GM13977 (cell line): ENCODE results near the gene BAG5.

Experiments used
- DNase-seq: peaks from one replicate; pipeline ENCODE4 v3.0.0; 2012; ENCODE audit warnings: low spot score
- in situ Hi-C: fragments of 300-500 bp; cut with MboI; formaldehyde crosslinking; loops from one replicate; pipeline ENCODE4 v1.12.0; 2022; ENCODE audit warnings: low sequenced_read_pairs, low pct_unique_long_range_greater_than_20kb, mixed read lengths, inconsistent platforms; ENCODE audit not compliant: unreplicated experiment
- TF ChIP-seq, protein P1 (sequence below): IDR thresholded peaks from 2 replicates; pipeline ENCODE4 v1.5.1; 2012; ENCODE audit warnings: mild to moderate bottlenecking, control low read depth; ENCODE audit not compliant: insufficient read depth; ENCODE audit errors: extremely low read depth, missing control alignments

BAG5 gene

DNA sequence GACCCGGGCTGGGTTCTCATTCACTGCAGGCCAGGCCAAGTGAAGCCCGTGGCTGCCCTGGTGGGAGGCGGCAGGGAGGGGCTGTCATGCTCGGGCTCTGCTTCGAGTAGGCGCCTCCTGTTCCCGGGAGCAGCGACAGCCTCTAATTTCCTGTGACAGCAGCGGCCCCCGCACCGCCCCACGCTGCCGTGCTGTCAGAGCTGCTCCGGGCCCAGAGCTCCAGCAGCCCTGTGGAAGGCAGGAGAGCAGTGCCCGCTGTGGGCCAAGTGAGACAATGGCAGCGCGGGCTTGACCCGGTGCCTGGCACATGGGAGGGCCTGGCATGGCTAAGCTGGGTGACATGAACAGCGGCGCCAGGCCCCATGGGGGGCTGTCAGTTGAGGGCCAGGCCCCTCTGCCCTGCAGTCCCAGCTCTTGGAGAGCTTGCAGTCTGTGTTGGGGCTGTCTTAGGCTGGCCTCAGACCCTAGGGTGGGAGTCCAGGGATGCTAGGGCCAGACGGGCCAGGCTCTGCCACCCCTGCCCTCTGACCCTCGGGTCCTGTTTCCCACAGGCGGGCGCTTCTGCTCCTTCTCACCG, 28.4 kb downstream of the BAG5 start:
- no peak for DNase-seq
- TF ChIP-seq, protein P1, sequence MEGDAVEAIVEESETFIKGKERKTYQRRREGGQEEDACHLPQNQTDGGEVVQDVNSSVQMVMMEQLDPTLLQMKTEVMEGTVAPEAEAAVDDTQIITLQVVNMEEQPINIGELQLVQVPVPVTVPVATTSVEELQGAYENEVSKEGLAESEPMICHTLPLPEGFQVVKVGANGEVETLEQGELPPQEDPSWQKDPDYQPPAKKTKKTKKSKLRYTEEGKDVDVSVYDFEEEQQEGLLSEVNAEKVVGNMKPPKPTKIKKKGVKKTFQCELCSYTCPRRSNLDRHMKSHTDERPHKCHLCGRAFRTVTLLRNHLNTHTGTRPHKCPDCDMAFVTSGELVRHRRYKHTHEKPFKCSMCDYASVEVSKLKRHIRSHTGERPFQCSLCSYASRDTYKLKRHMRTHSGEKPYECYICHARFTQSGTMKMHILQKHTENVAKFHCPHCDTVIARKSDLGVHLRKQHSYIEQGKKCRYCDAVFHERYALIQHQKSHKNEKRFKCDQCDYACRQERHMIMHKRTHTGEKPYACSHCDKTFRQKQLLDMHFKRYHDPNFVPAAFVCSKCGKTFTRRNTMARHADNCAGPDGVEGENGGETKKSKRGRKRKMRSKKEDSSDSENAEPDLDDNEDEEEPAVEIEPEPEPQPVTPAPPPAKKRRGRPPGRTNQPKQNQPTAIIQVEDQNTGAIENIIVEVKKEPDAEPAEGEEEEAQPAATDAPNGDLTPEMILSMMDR = no peak
- in situ Hi-C loops = no loop called here

DNA sequence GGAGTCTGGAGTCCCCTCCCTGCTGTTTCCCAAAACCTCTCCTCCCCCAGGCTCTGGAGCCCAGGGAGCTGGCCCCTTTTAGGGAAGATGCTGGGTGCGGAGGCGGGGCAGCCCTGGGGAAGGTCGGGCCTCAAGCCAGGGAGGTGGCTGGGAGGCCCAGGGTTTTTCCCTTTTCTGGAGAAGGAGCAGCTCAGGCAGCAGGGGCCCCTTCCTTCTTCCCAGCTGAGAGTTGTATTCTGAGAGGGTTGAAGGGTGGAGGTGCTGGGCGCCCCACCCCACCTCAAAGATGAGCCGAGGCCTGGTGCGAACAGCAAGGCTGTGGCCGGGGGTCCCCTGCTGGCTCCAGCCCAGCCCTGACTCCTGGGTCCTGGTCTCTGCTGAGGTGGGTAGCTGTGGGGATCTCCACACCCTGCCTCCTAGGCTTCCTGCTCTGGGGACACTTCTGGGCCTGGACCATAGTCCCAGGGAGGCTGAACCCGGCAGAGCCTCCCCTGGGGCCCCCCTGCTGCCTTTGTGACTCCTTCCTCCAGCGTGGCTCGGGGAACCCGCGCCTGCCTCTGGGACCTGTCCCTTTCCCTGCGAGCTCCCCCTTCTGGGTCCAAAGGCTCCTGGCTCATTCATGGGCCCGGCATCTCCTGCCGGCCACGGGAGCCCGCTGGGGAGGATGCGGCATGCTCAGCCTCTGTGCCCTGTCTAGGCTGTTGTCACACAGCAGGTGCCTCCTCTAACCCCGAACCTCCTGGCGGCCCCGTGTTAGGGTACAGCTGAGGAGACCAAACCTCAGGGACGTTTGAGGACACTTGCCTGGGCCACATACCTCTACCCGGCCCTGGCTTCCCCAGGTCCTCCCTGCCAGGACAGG, 29.1 kb downstream of the BAG5 start:
- DNase-seq = no peak
- TF ChIP-seq, protein P1 = no peak
- in situ Hi-C loops = no loop called here

DNA sequence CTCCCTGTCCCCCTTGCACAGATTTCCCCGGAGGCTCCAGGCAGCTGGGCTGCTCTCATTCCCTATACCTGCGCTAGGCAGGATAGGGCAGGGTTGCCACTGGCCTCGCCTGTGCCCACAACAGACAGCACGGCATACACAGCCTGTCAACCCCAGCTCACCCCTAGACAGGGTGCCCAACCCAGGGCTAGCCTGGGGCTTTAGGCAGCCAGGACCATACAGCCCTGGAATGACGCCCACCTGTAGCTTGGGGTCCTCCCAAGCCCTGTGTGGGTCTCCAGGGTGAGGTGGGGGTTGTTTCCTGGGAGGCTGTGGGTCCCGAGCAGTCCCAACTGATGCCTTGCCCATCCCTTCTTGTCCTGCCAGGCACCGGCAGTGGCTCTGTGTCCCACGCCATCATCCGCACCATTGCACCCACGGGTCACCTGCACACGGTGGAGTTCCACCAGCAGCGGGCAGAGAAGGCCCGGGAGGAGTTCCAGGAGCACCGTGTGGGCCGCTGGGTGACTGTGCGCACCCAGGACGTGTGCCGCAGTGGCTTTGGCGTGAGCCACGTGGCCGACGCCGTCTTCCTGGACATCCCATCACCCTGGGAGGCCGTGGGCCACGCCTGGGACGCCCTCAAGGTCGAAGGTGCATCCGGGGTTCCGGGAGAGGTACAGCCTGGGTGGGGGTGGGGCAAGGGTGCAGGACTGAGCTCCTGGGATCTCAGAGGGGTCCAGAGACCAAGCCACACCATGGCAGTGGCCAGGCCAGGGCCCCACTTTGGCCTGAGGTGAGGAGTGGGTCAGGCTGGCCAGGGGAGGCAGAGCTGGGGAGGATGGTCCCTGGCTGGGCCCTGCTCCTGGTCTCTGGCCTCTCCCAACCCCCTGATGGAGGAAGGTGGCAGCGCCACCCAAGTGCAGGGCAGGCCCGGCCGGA, 30.0 kb downstream of the BAG5 start:
- TF ChIP-seq, protein P1 = no peak
- in situ Hi-C loops = no loop called here
- no peak for DNase-seq

DNA sequence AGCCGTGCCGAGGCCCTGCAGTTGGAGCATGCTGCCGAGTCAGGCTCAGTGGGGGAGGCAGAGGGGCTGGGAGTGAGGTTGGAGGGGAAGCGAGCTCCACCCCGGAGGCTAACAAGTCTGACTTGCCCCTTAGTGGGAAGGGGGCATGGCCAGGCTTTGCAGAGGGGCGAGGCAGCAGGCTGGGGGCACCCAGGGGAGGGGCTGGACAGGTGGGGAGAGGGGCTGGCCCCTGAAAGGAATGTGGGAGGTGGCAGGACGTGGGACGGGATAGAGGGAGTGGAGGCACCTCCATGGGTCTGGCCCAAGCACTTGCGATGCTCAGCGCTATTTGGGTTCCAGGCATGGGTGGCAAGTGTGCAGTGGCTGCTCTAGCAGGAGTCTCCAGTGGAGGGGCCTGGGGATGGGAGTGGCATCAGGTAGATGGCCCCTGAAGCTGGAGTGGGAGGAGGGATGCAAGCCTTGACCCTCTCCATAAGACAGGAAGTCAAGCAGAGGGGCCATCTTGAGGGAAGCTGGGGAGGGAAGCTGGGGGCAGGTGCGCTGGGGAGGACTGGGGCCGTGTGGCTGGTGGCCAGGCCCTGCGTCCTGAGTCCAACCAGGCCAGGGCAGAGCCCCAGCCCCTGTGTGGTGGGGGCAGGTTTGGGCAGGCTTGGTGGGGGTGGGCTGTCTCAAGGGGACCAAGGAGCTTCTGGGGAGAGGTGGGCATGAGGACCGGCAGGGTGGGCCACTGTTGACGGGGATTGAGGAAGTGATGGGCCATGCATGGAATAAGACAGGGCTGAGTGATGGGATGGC, 30.8 kb downstream of the BAG5 start:
- in situ Hi-C loops = no loop called here
- TF ChIP-seq, protein P1 = no peak
- DNase-seq = no peak

DNA sequence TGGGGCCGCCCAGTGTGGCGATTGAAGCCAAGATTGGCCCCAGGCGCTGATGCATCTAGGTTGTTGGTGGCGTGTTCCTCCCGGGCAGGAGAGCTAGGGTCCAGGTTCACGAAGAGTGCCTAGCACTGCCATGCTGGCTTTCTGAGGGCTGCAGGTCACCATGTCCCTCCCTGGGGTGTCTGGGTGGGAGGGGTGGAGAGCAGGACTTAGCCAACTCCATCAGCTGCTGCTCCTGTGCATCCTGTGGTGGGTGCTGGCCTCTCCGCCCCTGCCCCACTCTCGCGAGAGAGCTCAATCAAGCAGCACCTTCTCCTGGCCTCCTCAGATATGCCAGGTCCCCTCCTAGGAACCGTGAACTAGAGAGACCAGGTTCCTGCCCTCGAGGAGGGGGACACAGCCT, 31.6 kb downstream of the BAG5 start:
- in situ Hi-C loops = no loop called here
- DNase-seq = no peak
- TF ChIP-seq, protein P1 = no peak

DNA sequence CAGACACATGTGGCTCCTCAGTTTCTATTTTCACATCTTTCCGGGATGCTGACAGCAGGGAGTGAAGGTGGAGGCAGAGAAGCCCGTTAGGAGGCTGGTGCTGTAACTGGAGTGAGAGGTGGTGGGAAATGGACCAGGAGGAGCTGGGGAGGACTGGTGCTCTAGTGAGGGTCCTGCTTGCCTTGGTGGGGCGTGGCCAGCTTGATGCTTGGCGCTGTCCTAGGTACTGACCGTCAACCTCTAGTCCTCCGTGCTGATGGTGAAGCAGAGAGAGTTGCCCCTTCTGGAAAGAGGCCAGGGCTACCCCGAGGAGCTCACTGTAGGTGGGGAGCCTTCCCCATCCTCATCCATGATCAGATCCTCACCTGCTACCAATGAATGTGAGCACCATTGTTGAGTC, 32.1 kb downstream of the BAG5 start:
- in situ Hi-C loops = no loop called here
- no peak for DNase-seq

More for the DNA sequence above, 32.1 kb downstream of the BAG5 start:
- TF ChIP-seq, protein P1 = no peak
